ENCODE data around the gene PRR3. TPM values are rescaled to one million over a fixed set of nuclear protein-coding genes. Genes with fewer than 3 reads are reported as not detected.

The PRR3 gene
- total and polyA plus RNA-seq, 2 experiments from 2014 or later = 10.9 to 15.2 TPM

DNA sequence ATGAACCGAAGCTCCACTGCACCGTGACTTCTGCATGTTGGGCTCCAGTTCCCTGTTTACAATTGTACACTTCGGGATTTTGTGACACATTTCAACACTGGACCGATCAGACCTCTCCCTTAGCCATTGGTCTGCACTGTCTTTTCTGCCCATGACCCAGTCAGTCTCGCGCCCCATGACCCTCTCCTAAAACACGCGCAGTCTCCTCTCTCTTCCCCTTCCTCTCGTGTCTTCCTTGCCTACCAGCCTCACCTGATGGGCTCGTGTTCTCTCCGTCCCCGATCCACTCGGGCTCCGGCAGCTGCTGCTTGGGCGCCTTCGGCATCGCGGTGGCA lies 13.6 kb downstream of the PRR3 start (continued):
- TF ChIP-seq, protein P1, sequence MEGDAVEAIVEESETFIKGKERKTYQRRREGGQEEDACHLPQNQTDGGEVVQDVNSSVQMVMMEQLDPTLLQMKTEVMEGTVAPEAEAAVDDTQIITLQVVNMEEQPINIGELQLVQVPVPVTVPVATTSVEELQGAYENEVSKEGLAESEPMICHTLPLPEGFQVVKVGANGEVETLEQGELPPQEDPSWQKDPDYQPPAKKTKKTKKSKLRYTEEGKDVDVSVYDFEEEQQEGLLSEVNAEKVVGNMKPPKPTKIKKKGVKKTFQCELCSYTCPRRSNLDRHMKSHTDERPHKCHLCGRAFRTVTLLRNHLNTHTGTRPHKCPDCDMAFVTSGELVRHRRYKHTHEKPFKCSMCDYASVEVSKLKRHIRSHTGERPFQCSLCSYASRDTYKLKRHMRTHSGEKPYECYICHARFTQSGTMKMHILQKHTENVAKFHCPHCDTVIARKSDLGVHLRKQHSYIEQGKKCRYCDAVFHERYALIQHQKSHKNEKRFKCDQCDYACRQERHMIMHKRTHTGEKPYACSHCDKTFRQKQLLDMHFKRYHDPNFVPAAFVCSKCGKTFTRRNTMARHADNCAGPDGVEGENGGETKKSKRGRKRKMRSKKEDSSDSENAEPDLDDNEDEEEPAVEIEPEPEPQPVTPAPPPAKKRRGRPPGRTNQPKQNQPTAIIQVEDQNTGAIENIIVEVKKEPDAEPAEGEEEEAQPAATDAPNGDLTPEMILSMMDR (conservative IDR thresholded peaks at IDR 0.05; ENCODE audit: low read depth in 2 of 2) = no peak
- no peak for TF ChIP-seq ZNF114 (CRISPR knock-in tag; IDR thresholded peaks at IDR 0.05)
- no peak for TF ChIP-seq STAT1 (IDR thresholded peaks at IDR 0.05; ENCODE audit: unreplicated experiment)
- no peak for TF ChIP-seq ETS1 (IDR thresholded peaks at IDR 0.05)

- peaks cover 13% of the 10 kb centered on the region for H3K27me3 Mint-ChIP-seq (ENCODE audit: insufficient read depth, low read depth, poor library complexity)
- no peaks in the 10 kb centered on the region for H3K9me2 ChIP-seq (ENCODE audit: insufficient read depth)
- ATAC-seq (peak; percentile 96), DNase-seq (ENCODE audit: low spot score) (peak; percentile 98)
- peaks cover 31% of the 10 kb centered on the region for H3K4me1 Mint-ChIP-seq
- H3K4me3 ChIP-seq = peak within 1 kb of the TSS; percentile 95
- peak within 1 kb of the TSS; percentile 97 for H3K27ac Mint-ChIP-seq
- H3K79me2 ChIP-seq (replicated peaks; ENCODE audit: insufficient read depth) = peaks cover 47% of the 10 kb centered on the region
- H4K20me1 ChIP-seq (replicated peaks; ENCODE audit: insufficient read depth) = peaks cover 26% of the 10 kb centered on the region
- peak within 1 kb of the TSS; percentile 98 for H2AFZ ChIP-seq
- peaks cover 6% of the 10 kb centered on the region; the same call in 1 of the 2 replicates for H3K27me3 ChIP-seq (ENCODE audit: insufficient read depth)
- peak within 1 kb of the TSS; percentile 96 for H3K4me3 Mint-ChIP-seq
- H3K36me3 ChIP-seq (ENCODE audit: insufficient read depth) = 0 out of 2 replicates have a peak, but pooled peaks cover 3% of the 10 kb centered on the region
- peaks cover 14% of the 10 kb centered on the region for H3K36me3 Mint-ChIP-seq (ENCODE audit: low read depth)
- peaks cover 18% of the 10 kb centered on the region for H3K4me1 ChIP-seq (ENCODE audit: insufficient read depth)
- no peaks in the 10 kb centered on the region; the same call in 2 of the 3 replicates for H3K9me3 Mint-ChIP-seq
- peak within 1 kb of the TSS; percentile 73; the same call in 1 of the 2 replicates for H3K27ac ChIP-seq (ENCODE audit: low read depth)
- peaks cover 8% of the 10 kb centered on the region; the same call in 1 of the 2 replicates for H3F3A ChIP-seq (replicated peaks; ENCODE audit: low read depth)
- TF ChIP-seq EZH2phosphoT487 (IDR thresholded peaks at IDR 0.05; ENCODE audit: unreplicated experiment) (no peak), STAT1 (IDR thresholded peaks at IDR 0.05; ENCODE audit: unreplicated experiment) (no peak), POLR2AphosphoS5 (IDR thresholded peaks at IDR 0.05; ENCODE audit: low read depth) (peak; percentile 96), REST (IDR thresholded peaks at IDR 0.05; ENCODE audit: unreplicated experiment) (no peak), EZH2 (IDR thresholded peaks at IDR 0.05; ENCODE audit: low read depth, unreplicated experiment) (no peak), CREB1 (CRISPR knock-in tag; IDR thresholded peaks at IDR 0.05; ENCODE audit: low read depth) (peak; percentile 90), ETS1 (IDR thresholded peaks at IDR 0.05) (peak; percentile 67), ZNF331 (CRISPR knock-in tag; IDR thresholded peaks at IDR 0.05; ENCODE audit: low read depth) (no peak)
- peak within 1 kb of the TSS; percentile 99 for H3K4me2 ChIP-seq
Observed at GRCh38 chr6:30571075-30571761, 14.1 kb downstream of the PRR3 start, which contains the start of gene ABCF1. Gene ABCF1 (plus strand): TSS chr6:30571442. CDS start chr6:30571488, 46 bp downstream.
